OCI-M2 (cell line): Measurements from ENCODE around the gene NIPSNAP3A.

ENCODE experiments used
- DNase-seq: peaks from one replicate; lab custom pipeline; 2025; ENCODE audit not compliant: unreplicated experiment; lab: John Stamatoyannopoulos, UW

NIPSNAP3A gene

GRCh38 chr9:104774132-104774531 is 26.6 kb downstream of the NIPSNAP3A start:
- no peak for DNase-seq

DNA sequence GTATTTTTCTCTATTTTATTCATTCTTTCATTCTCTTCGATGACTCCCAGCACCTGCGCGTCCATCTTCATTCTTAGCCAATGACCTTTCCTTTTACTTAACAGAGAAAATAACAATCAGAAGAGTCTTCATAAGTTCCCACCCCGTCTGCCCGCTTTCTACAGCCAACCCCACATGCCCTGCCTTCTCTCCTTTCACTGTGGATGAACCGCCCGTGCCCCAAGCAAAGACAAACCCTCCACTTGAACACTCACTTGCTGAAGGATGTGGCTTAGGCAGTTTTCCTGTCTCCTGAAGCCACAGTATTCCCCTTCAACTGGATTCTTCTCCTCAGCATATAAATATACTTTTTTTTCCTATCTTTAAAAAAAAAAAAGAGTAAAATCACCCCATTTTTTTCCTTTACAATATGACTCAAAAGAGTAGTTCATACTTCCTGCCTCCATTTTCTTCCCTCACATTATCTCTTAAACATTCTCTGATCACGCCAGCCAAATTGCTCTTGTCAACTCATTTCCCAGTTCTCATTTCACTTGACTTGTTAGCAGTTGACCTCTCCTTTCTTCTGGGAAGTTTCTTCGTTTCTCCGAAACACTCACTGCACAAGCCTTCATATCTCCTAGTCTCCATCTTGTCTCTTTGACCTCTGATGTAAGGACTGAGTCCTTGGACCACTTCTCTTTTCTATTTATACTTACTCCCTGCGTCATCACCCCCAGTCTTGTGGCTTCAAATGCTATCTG is 27.5 kb downstream of the NIPSNAP3A start:
- DNase-seq = no peak

DNA sequence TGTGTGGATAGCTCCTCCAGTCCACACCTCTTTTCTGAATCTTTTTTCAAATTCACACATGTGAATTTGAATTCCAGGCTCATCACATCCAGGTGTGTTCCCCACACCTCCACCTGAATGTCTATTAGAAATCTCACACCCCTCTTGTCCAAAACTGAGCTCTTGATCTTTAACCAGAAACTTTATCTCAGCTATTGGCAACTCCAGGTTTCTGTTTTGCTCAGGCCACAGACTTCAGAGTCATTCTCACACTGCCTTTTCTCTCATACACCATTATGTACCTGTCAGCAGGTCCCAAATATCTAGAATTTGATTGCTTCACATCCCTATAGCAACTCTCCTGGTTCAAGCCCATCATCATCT is 28.1 kb downstream of the NIPSNAP3A start:
- DNase-seq = no peak

DNA sequence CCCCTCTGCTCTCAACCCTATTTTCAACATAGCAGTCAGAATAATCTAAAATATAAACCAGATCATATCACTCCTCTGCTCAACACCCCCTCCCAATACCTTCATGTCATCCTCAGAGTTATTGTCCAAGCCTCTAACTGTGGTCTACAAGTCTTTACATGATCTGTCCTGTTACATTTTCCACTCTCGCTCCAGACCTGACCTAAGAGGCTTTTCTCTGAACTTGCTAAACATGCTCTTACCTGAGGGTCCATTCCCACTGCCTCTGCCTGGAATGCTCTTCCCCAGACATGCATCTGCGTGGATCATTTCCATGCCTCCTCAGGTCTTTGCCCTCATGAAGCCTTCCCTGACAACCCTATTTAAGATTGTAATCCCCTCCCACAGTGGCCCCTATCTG is 28.5 kb downstream of the NIPSNAP3A start:
- DNase-seq = no peak

- DNase-seq = no peak
Measured at GRCh38 chr9:104776797-104777196, 29.3 kb downstream of the NIPSNAP3A start.

GRCh38 chr9:104778802-104779201 is 31.3 kb downstream of the NIPSNAP3A start:
- no peak for DNase-seq

DNA sequence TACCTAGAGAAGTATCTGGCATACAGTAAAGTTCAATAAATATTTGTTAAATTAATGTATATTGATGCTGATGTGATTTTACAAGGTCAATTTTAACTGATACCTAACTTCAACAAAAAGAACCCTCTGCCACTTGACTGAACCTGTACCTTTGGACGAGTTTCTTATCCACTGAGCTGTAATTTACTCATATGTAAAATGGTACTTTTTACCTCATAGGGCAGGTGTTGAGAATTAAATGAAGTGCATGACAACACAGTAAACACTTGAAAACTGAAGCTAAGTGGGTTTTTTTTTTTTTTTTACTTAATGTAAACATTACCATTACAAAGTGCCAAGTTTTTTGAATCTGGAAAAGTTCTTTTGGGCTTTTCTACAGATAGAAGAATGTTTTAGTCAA is 31.9 kb downstream of the NIPSNAP3A start:
- DNase-seq = no peak

- DNase-seq = no peak
Measured at GRCh38 chr9:104779946-104780535, 32.6 kb downstream of the NIPSNAP3A start.

DNA sequence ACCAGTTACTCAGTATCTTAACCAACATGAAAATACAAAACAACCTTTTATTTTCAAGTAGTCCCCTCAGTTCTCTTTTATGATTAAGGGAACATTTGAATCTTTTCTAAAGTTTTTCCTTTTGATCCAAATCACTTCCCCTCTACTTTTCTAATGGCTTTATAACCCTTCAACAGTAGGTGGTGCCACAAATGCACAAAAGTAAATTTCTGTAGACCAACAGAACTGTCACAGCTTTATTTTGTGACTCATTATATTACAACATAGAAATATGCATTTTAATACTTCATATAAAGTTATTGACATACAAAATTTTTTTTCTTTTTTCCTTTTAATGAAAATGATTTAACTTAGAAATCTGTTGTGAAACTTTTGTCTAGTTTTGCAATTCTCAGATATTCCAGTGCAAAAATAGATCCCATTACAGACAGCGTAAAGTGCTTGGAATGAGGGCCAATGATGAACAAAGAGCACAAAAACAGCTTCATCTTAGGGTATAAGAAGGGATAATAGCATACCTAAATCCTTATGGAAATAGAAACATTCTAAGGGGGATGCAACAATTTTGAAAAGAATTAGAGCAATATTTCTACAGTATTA is 33.4 kb downstream of the NIPSNAP3A start:
- no peak for DNase-seq

DNA sequence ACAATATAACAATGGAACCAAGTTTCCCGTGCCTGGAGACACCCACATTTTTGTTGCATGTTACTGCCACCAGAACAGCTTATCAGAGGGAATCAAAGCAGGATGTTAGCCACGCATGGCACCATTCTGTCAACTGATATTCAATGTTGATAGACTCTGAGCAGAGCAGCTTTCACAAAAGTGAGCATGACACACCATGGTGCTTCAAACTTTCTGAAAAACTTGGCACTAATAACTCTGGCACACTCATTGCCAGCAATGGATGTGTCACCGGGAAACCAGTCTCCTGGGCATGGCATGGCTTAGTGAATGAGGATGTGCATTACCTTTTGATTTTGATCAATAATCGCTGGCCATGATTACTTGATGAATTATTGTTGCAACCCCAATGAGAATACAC is 36.1 kb downstream of the NIPSNAP3A start:
- DNase-seq = no peak

DNA sequence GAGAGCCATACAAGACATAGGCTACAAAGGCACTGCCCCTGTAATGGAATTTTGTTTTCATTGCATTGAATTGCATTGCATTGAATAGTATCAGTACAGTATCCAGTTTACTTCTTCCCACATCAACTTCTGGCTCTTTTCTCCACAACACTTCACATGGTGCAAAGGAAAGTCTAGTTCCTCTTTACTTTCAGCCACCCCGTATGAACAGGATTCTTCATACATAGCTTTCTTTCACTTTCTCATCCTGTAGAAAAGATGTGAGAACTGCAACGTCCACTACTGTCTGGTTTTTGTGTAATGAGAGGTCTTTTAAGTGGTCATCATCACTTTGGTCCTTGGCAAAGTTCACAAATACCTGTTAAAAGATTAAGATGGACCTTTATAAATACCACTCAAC is 36.6 kb downstream of the NIPSNAP3A start:
- DNase-seq = no peak

DNA sequence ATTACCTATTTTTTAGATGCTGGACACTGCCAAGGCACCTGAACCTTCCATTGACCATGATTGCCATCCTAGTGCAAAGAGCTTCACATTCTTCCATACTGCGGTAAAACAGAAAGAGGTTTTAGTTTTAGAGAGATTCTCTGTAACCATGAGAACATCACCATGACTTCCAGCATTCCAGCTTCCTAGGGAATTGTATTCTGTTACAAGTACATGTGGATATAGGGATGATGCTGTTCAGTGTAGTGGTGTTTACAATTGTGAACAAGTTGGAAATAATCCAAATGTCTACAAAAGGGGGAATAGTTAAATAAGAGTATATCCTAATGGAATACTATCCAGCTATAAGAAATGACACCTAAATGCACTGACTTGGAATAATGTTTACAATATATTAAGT is 38.8 kb downstream of the NIPSNAP3A start:
- no peak for DNase-seq

DNA sequence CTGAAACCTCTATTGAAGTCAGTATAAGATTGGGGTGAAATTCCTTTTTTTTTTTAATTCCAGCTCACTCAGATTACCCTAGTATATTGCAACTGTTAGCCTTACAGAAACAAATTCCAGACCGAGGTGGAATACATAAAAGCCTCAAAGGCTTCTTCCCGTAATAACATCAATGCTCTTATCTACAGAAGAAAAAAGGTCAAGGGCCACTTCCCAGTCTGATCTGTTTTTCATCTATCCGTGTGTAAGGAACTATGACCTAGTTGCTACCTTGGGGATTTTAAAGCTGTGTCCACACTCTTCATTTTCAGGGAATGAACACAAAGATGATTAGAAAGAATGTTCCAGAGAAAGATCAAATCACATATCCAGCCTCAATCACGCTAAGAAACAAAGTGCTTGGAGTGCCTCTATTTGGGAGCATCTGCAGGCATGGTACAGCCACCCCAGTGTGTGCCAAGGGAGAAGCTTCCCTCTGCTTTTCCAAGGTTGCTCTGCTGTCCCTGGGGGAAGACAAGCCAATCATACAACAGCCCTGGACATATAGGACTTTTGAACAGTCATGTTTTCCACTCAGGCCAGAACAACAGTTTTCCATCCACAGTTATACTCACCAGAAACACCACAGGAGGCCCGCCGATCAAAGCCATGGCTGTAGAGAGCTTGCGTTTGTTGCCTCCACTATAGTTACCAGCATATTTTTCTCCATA is 40.0 kb downstream of the NIPSNAP3A start:
- no peak for DNase-seq

DNA sequence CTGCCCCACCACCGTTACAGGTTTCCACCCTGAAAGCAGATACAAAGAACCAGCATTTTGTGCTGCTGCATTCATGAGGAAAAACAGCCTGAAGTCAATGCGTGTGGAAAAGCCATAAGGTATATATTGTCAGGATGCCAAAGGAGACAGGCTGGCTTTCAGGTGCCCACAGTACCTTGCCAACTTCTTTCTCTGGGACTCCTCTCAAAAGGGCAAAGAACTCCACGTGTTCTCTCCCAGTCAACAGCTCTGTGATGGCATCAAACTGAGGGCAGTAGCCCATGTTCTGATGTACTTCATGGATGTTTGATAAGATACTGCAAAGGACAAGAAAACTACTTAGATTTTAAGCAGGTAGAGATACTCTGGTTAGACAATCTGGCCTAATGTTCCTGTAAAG is 40.8 kb downstream of the NIPSNAP3A start:
- no peak for DNase-seq

GRCh38 chr9:104794070-104794469 is 46.6 kb downstream of the NIPSNAP3A start:
- DNase-seq = no peak

GRCh38 chr9:104795082-104795481 is 47.6 kb downstream of the NIPSNAP3A start:
- DNase-seq = no peak

DNA sequence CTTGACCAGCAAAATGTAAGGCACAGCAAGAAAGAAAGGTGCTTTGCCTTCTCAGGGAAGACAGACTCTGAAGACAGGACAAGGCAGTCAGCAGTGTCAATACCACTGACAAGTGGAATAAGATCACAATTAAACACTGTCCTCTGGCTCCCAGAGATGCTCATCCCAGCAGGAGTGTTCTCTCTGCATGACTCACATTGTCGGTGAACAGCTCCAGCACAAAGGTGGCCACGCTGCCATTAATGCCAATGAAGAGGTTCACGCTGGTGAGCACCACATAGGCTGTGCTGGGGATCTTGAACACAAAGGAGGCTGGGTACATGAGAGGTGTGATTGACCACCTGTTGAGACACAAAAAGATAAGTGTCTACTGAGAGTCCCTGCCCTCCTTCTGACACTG is 48.4 kb downstream of the NIPSNAP3A start:
- no peak for DNase-seq

DNA sequence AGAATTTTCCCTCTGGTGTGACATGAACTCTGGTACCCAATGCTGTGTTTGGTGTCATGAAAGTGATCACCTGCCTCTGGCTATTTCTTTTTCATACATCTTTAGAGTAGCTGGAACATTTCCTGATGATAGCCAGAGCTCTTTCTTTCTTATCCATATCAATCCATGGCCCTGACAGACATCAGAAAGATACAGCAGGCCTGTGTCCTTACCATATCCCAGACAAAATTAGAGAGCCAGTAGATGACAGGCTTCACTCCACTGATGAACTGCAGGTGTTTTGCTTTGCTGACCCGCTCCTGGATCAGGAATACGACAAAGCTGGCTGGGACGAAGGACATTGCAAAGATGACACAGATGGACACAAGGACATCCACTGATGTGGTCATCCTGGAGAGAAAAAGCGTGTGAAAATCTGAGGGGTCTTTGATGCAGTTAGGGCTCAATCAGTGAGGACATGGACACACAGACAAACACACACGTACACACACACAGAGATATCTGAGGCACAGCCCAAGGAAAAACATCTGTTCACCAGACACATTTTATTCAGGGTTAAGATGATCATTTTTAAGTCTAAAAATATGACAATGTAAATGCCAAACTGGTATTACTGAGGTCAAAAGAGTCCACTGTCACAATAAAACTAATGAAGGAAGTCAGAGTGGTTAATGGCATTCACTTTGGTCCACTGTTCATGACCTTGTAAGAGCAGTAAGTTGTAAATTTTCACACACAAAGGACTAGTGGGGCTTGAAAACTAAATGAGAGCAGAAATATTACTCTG is 50.9 kb downstream of the NIPSNAP3A start:
- no peak for DNase-seq

- no peak for DNase-seq
Measured at GRCh38 chr9:104800068-104800785, 52.7 kb downstream of the NIPSNAP3A start.

GRCh38 chr9:104802110-104802509 is 54.6 kb downstream of the NIPSNAP3A start:
- DNase-seq = no peak

GRCh38 chr9:104802906-104803305 is 55.4 kb downstream of the NIPSNAP3A start:
- no peak for DNase-seq
